ENCODE data around the gene GRAMD1B. TPM values are rescaled to one million over a fixed set of nuclear protein-coding genes. Genes with fewer than 3 reads are reported as not detected.

Gene GRAMD1B
- total RNA-seq, 2 experiments from 2014 or later = 16.1 to 21.8 TPM

GRCh38 chr11:123504401-123504800, 74.3 kb downstream of the GRAMD1B start:
- no peak overlapping the region for H3K27ac Mint-ChIP-seq

GRCh38 chr11:123505546-123506299, 75.7 kb downstream of the GRAMD1B start:
- no peak overlapping the region for H3K4me3 Mint-ChIP-seq
- intact Hi-C loops (cut with DNase I, micrococcal nuclease) = no loop called here
- no peaks in the 10 kb centered on the region for H3K9me3 ChIP-seq (ENCODE audit: control insufficient read depth in 1 of 2, insufficient read depth in 1 of 2, low read length in 2 of 2)
- no peaks in the 10 kb centered on the region for H3K27me3 Mint-ChIP-seq
- peaks cover 9% of the 10 kb centered on the region for H3K4me1 Mint-ChIP-seq (ENCODE audit: low read depth)
- no peak overlapping the region for H3K27ac ChIP-seq (ENCODE audit: low read depth in 1 of 2, low read length in 2 of 2)
- no peak for TF ChIP-seq CTCF (IDR thresholded peaks at IDR 0.05)
- CTCF ChIA-PET = no interaction called here
- H3K27me3 ChIP-seq (ENCODE audit: control insufficient read depth in 1 of 2, insufficient read depth in 2 of 2, low read length in 2 of 2) = no peaks in the 10 kb centered on the region
- no peaks in the 10 kb centered on the region for H3K4me1 ChIP-seq (ENCODE audit: insufficient read depth, low read length)
- no peak for ATAC-seq (ENCODE audit: poor library complexity)
- no peaks in the 10 kb centered on the region for H3K36me3 Mint-ChIP-seq (ENCODE audit: low read depth)
- POLR2A ChIA-PET = no interaction called here
- no peak for DNase-seq
- no peak overlapping the region for H3K27ac Mint-ChIP-seq
- no peaks in the 10 kb centered on the region for H3K9me3 Mint-ChIP-seq
- H3K4me3 ChIP-seq (ENCODE audit: low read length) = no peak overlapping the region
- H3K36me3 ChIP-seq (ENCODE audit: insufficient read depth, low read length) = no peaks in the 10 kb centered on the region

More at GRCh38 chr11:123504401-123504800, 74.3 kb downstream of the GRAMD1B start:
- intact Hi-C loops (cut with DNase I, micrococcal nuclease) = no loop called here
- Mint-ChIP-seq H3K9me3 (no peaks in the 10 kb centered on the region), H3K36me3 (ENCODE audit: low read depth) (no peaks in the 10 kb centered on the region), H3K4me1 (ENCODE audit: low read depth) (peaks cover 9% of the 10 kb centered on the region), H3K4me3 (no peak overlapping the region), H3K27me3 (no peaks in the 10 kb centered on the region)
- Histone ChIP-seq H3K4me1 (ENCODE audit: insufficient read depth, low read length) (no peaks in the 10 kb centered on the region), H3K36me3 (ENCODE audit: insufficient read depth, low read length) (no peaks in the 10 kb centered on the region), H3K4me3 (ENCODE audit: low read length) (no peak overlapping the region), H3K27ac (ENCODE audit: low read depth in 1 of 2, low read length in 2 of 2) (no peak overlapping the region), H3K9me3 (ENCODE audit: control insufficient read depth in 1 of 2, insufficient read depth in 1 of 2, low read length in 2 of 2) (no peaks in the 10 kb centered on the region), H3K27me3 (ENCODE audit: control insufficient read depth in 1 of 2, insufficient read depth in 2 of 2, low read length in 2 of 2) (no peaks in the 10 kb centered on the region)
- ATAC-seq (ENCODE audit: poor library complexity) (no peak), DNase-seq (no peak)
- CTCF ChIA-PET = no interaction called here
- TF ChIP-seq CTCF (IDR thresholded peaks at IDR 0.05) = no peak
- POLR2A ChIA-PET = no interaction called here

- ATAC-seq (ENCODE audit: poor library complexity) (no peak), DNase-seq (no peak)
- H3K27ac ChIP-seq (ENCODE audit: low read depth in 1 of 2, low read length in 2 of 2) = no peak overlapping the region
- peaks cover 15% of the 10 kb centered on the region for H3K4me1 Mint-ChIP-seq (ENCODE audit: low read depth)
- no peaks in the 10 kb centered on the region for H3K36me3 ChIP-seq (ENCODE audit: insufficient read depth, low read length)
- H3K9me3 ChIP-seq (ENCODE audit: control insufficient read depth in 1 of 2, insufficient read depth in 1 of 2, low read length in 2 of 2) = no peaks in the 10 kb centered on the region
- no peaks in the 10 kb centered on the region for H3K27me3 ChIP-seq (ENCODE audit: control insufficient read depth in 1 of 2, insufficient read depth in 2 of 2, low read length in 2 of 2)
- peaks cover 4% of the 10 kb centered on the region for H3K4me1 ChIP-seq (ENCODE audit: insufficient read depth, low read length)
- H3K4me3 ChIP-seq (ENCODE audit: low read length) = no peak overlapping the region
- POLR2A ChIA-PET = no interaction called here
- no peak for TF ChIP-seq CTCF (IDR thresholded peaks at IDR 0.05)
- H3K27ac Mint-ChIP-seq = no peak overlapping the region
- CTCF ChIA-PET = no interaction called here
- no peak overlapping the region for H3K4me3 Mint-ChIP-seq
- H3K27me3 Mint-ChIP-seq = no peaks in the 10 kb centered on the region
- H3K36me3 Mint-ChIP-seq (ENCODE audit: low read depth) = no peaks in the 10 kb centered on the region
- no peaks in the 10 kb centered on the region for H3K9me3 Mint-ChIP-seq
- intact Hi-C loops (cut with DNase I, micrococcal nuclease) = no loop called here
These were observed 77.0 kb downstream of the GRAMD1B start for GRCh38 chr11:123507043-123507442.

Data from CD4-positive, alpha-beta T cell (primary cell).